ENCODE results near the gene SIDT2. TPM values are rescaled to one million over a fixed set of nuclear protein-coding genes. Genes with fewer than 3 reads are reported as not detected.
"Not testable (repeated sequence)": the region's sequence is repeated elsewhere in the genome, so short reads cannot be mapped to it uniquely, and the experiment has no call there.

Gene SIDT2
- total and polyA plus RNA-seq, 2 of the 8 experiments (the other 6 are each of a cell fraction or from before 2014, with no cell fraction given): 18.5 to 21.1 TPM

GRCh38 chr11:117206111-117206510, 27.6 kb downstream of the SIDT2 start:
- 92% methylated on average over 6 of the region's 8 CpGs; no CpG with 5 or more reads in 1 of the 2 experiments for WGBS, 2 experiments (ENCODE audit: extremely low coverage in 1 of 2, insufficient coverage in 1 of 2, insufficient read length in 1 of 2, insufficient replicate concordance in 2 of 2, low coverage in 1 of 2, low lambda C conversion rate in 2 of 2, missing lambda C conversion rate in 1 of 2)
- H2BK12ac ChIP-seq (ENCODE audit: low read depth, low read length); H3K4me3 ChIP-seq (ENCODE audit: extremely low read depth in 1 of 4, insufficient read depth in 2 of 4, low read depth in 3 of 4, low read length in 4 of 4); H2BK5ac ChIP-seq (ENCODE audit: low read depth, low read length); H2BK120ac ChIP-seq (replicated peaks; ENCODE audit: low read depth, low read length); H4K8ac ChIP-seq (ENCODE audit: extremely low read depth, insufficient read depth, low read length); H3K4me2 ChIP-seq (ENCODE audit: insufficient read depth in 1 of 2, low read depth in 2 of 2, low read length in 2 of 2); H3K79me1 ChIP-seq (ENCODE audit: low read depth, low read length); H3K4ac ChIP-seq (replicated peaks; ENCODE audit: insufficient read length, low read depth, low read length); H3K9ac ChIP-seq (replicated peaks in 1 of 4; ENCODE audit: extremely low read depth in 1 of 4, low read depth in 3 of 4, low read length in 3 of 4); H2BK20ac ChIP-seq (ENCODE audit: low read length); H3K14ac ChIP-seq (ENCODE audit: insufficient read length); H3K27ac ChIP-seq (ENCODE audit: low read depth, low read length); H3K18ac ChIP-seq (ENCODE audit: extremely low read depth, low read length); H3K36me3 ChIP-seq (ENCODE audit: control insufficient read depth in 2 of 4, insufficient read depth in 4 of 4, low read length in 3 of 4); H4K91ac ChIP-seq (replicated peaks; ENCODE audit: insufficient read length, low read length); H2AK5ac ChIP-seq (ENCODE audit: low read depth, low read length); H4K20me1 ChIP-seq (replicated peaks in 1 of 2; ENCODE audit: control insufficient read depth in 1 of 2, insufficient read depth in 2 of 2, low read length in 2 of 2); H4K5ac ChIP-seq (ENCODE audit: insufficient read length, low read depth, low read length); H3K9me3 ChIP-seq (ENCODE audit: insufficient read depth in 2 of 2, low read depth in 1 of 2, low read length in 1 of 2); H3K56ac ChIP-seq (replicated peaks; ENCODE audit: insufficient read length, low read depth, low read length); H2BK15ac ChIP-seq (ENCODE audit: low read length); H3K4me1 ChIP-seq (replicated peaks in 1 of 4; ENCODE audit: control insufficient read depth in 3 of 4, insufficient read depth in 4 of 4, low read length in 3 of 4); H2AFZ ChIP-seq (ENCODE audit: low read length); H3K23me2 ChIP-seq (ENCODE audit: low read depth, low read length); DNase-seq (ENCODE audit: low read depth in 1 of 2, low spot score in 2 of 2); H3K23ac ChIP-seq (ENCODE audit: insufficient read length); H3K27me3 ChIP-seq (replicated peaks in 1 of 4; ENCODE audit: control insufficient read depth in 3 of 4, extremely low read depth in 1 of 4, insufficient read depth in 3 of 4, low read length in 3 of 4): not testable (repeated sequence)
- peak; percentile 52 for FAIRE-seq
- H3K79me2 ChIP-seq (ENCODE audit: control insufficient read depth in 1 of 2, insufficient read depth in 2 of 2, low read length in 2 of 2): peaks cover 0 to 11% of the 10 kb centered on the region in 2 experiments; a peak in 1 of 4 replicates
- ChIA-PET POLR2A (ENCODE audit: partially characterized antibody) (interaction anchor here (0.9 to 10.3 kb wide), 4 partner anchors 8 to 22 kb away, joined by 4 to 153 read pairs (median 6); partner anchors contain the start of gene SIDT2), CTCF (ENCODE audit: partially characterized antibody) (interaction anchor here (1.3 to 18.7 kb wide), 4 partner anchors 10 to 24 kb away, joined by 3 to 449 read pairs (median 128); partner anchors contain the start of genes PCSK7, RNF214 and SIDT2)

- peak in 1 of 2 experiments; percentile 64 for DNase-seq (ENCODE audit: low read depth in 1 of 2, low spot score in 2 of 2)
- H2AFZ ChIP-seq (ENCODE audit: low read length); H3K23me2 ChIP-seq (ENCODE audit: low read depth, low read length); H3K23ac ChIP-seq (ENCODE audit: insufficient read length); H3K14ac ChIP-seq (ENCODE audit: insufficient read length); H3K56ac ChIP-seq (replicated peaks; ENCODE audit: insufficient read length, low read depth, low read length); H3K4ac ChIP-seq (replicated peaks; ENCODE audit: insufficient read length, low read depth, low read length); H3K36me3 ChIP-seq (ENCODE audit: control insufficient read depth in 2 of 4, insufficient read depth in 4 of 4, low read length in 3 of 4); H3K18ac ChIP-seq (ENCODE audit: extremely low read depth, low read length); H3K4me3 ChIP-seq (ENCODE audit: extremely low read depth in 1 of 4, insufficient read depth in 2 of 4, low read depth in 3 of 4, low read length in 4 of 4); H3K9me3 ChIP-seq (ENCODE audit: insufficient read depth in 2 of 2, low read depth in 1 of 2, low read length in 1 of 2); H4K5ac ChIP-seq (ENCODE audit: insufficient read length, low read depth, low read length); H3K4me1 ChIP-seq (replicated peaks in 1 of 4; ENCODE audit: control insufficient read depth in 3 of 4, insufficient read depth in 4 of 4, low read length in 3 of 4); H3K9ac ChIP-seq (replicated peaks in 1 of 4; ENCODE audit: extremely low read depth in 1 of 4, low read depth in 3 of 4, low read length in 3 of 4); H2BK20ac ChIP-seq (ENCODE audit: low read length); H3K79me1 ChIP-seq (ENCODE audit: low read depth, low read length); H2BK12ac ChIP-seq (ENCODE audit: low read depth, low read length); H3K27ac ChIP-seq (ENCODE audit: low read depth, low read length); H4K91ac ChIP-seq (replicated peaks; ENCODE audit: insufficient read length, low read length); FAIRE-seq; H2AK5ac ChIP-seq (ENCODE audit: low read depth, low read length); H2BK15ac ChIP-seq (ENCODE audit: low read length); H2BK5ac ChIP-seq (ENCODE audit: low read depth, low read length); H3K79me2 ChIP-seq (ENCODE audit: control insufficient read depth in 1 of 2, insufficient read depth in 2 of 2, low read length in 2 of 2); H3K4me2 ChIP-seq (ENCODE audit: insufficient read depth in 1 of 2, low read depth in 2 of 2, low read length in 2 of 2); H2BK120ac ChIP-seq (replicated peaks; ENCODE audit: low read depth, low read length); H4K8ac ChIP-seq (ENCODE audit: extremely low read depth, insufficient read depth, low read length); H4K20me1 ChIP-seq (replicated peaks in 1 of 2; ENCODE audit: control insufficient read depth in 1 of 2, insufficient read depth in 2 of 2, low read length in 2 of 2); H3K27me3 ChIP-seq (replicated peaks in 1 of 4; ENCODE audit: control insufficient read depth in 3 of 4, extremely low read depth in 1 of 4, insufficient read depth in 3 of 4, low read length in 3 of 4): not testable (repeated sequence)
- CTCF ChIA-PET (ENCODE audit: partially characterized antibody): interaction anchor here (16.4 to 18.7 kb wide), 2 partner anchors 15 to 24 kb away, joined by 249 to 449 read pairs; partner anchors contain the start of genes PCSK7, RNF214 and SIDT2
- WGBS, 2 experiments (ENCODE audit: extremely low coverage in 1 of 2, insufficient coverage in 1 of 2, insufficient read length in 1 of 2, insufficient replicate concordance in 2 of 2, low coverage in 1 of 2, low lambda C conversion rate in 2 of 2, missing lambda C conversion rate in 1 of 2): 87% methylated on average over 6 of the region's 11 CpGs; no CpG with 5 or more reads in 1 of the 2 experiments
- POLR2A ChIA-PET (ENCODE audit: partially characterized antibody): interaction anchor here (1.2 to 10.3 kb wide), 2 partner anchors 7 to 23 kb away, joined by 4 to 153 read pairs; partner anchors contain the start of gene SIDT2
Measured at GRCh38 chr11:117206859-117207258, 28.3 kb downstream of the SIDT2 start.

Data from H1 (cell line).